HepG2 (cell line): ENCODE results near the gene MTHFS. TPM values are rescaled to one million over a fixed set of nuclear protein-coding genes. Genes with fewer than 3 reads are reported as not detected.

Source experiments
- ARID2 ChIP-seq: sonication (generic); formaldehyde crosslinking; IDR thresholded peaks from 2 replicates; pipeline ENCODE4 v1.8.1; 2022; ENCODE audit warnings: mild to moderate bottlenecking, missing genetic modification reagents, borderline replicate concordance
- CEBPZ ChIP-seq: IDR thresholded peaks from 2 replicates; pipeline ENCODE4 v1.6.1; 2012; ENCODE audit warnings: low read length, improper control_type of control experiment
- CREM ChIP-seq, 2 experiments: sonication (generic) in 1 of 2; formaldehyde crosslinking in 1 of 2; IDR thresholded peaks; 2 replicates each; pipeline versions ENCODE4 v1.4.0 to v1.6.1; 2016 to 2020; ENCODE audit warnings: antibody characterized with exemption in 1 of 2, mild to moderate bottlenecking in 1 of 2, missing genetic modification reagents in 1 of 2
- ETV6 ChIP-seq: sonication (generic); formaldehyde crosslinking; conservative IDR thresholded peaks from 2 replicates; pipeline ENCODE4 v1.4.0; 2020; ENCODE audit warnings: missing genetic modification reagents
- FIP1L1 ChIP-seq: fragments of 200-400 bp; formaldehyde crosslinking; IDR thresholded peaks from 2 replicates; pipeline ENCODE4 v1.6.1; 2018; ENCODE audit warnings: low read depth, mild to moderate bottlenecking, low read length, moderate library complexity, borderline replicate concordance; ENCODE audit not compliant: insufficient read depth
- HDAC2 ChIP-seq: sonication (generic); formaldehyde crosslinking; IDR thresholded peaks from 2 replicates; pipeline ENCODE4 v1.4.0; 2020; ENCODE audit warnings: missing genetic modification reagents
- MED1 ChIP-seq: sonication (generic); formaldehyde crosslinking; IDR thresholded peaks from 2 replicates; pipeline ENCODE4 v1.4.0; 2020; ENCODE audit warnings: missing genetic modification reagents
- NBN ChIP-seq: fragments of 450-650 bp; conservative IDR thresholded peaks from 2 replicates; pipeline ENCODE4 v1.6.1; 2017
- PAX8 ChIP-seq: sonication (generic); formaldehyde crosslinking; IDR thresholded peaks from 2 replicates; pipeline ENCODE4 v1.8.0; 2022; ENCODE audit warnings: mild to moderate bottlenecking, missing genetic modification reagents, borderline replicate concordance
- PAXIP1 ChIP-seq: sonication (generic); formaldehyde crosslinking; conservative IDR thresholded peaks from 2 replicates; pipeline ENCODE4 v1.4.0; 2020; ENCODE audit warnings: mild to moderate bottlenecking, missing genetic modification reagents, moderate library complexity
- POLR2A ChIP-seq, 2 experiments: IDR thresholded peaks; 2 replicates each; pipeline ENCODE4 v1.6.1; 2011; ENCODE audit warnings: low read depth in 2 of 2, low read length in 2 of 2, mild to moderate bottlenecking in 1 of 2, moderate library complexity in 1 of 2; ENCODE audit not compliant: insufficient read depth in 1 of 2
- SOX13 ChIP-seq, 3 experiments: fragments of 450-650 bp in 1 of 3; sonication (generic) in 1 of 3; formaldehyde crosslinking in 1 of 3; IDR thresholded peaks in 2 of 3; conservative IDR thresholded peaks in 1 of 3; 2 replicates each; pipeline versions ENCODE4 v1.5.0 to v1.6.1; 2016 to 2020; ENCODE audit warnings: antibody characterized with exemption in 1 of 3, mild to moderate bottlenecking in 1 of 3, missing compliant biosample characterization in 1 of 3, missing genetic modification reagents in 1 of 3, moderate library complexity in 1 of 3
- THAP11 ChIP-seq: IDR thresholded peaks from 2 replicates; pipeline ENCODE4 v1.6.1; 2016; ENCODE audit warnings: missing biosample characterization, missing genetic modification reagents
- ZBTB39 ChIP-seq: sonication (generic); formaldehyde crosslinking; IDR thresholded peaks from 2 replicates; pipeline ENCODE4 v1.5.0; 2020; ENCODE audit warnings: missing genetic modification reagents
- ZNF446 ChIP-seq: sonication (generic); formaldehyde crosslinking; IDR thresholded peaks from 2 replicates; pipeline ENCODE4 v1.5.0; 2020; ENCODE audit warnings: mild to moderate bottlenecking, missing genetic modification reagents
- ZNF501 ChIP-seq: sonication (generic); formaldehyde crosslinking; IDR thresholded peaks from 2 replicates; pipeline ENCODE4 v1.5.1; 2020; ENCODE audit warnings: mild to moderate bottlenecking, moderate library complexity, missing genetic modification reagents
- ZNF773 ChIP-seq: sonication (generic); formaldehyde crosslinking; IDR thresholded peaks from 2 replicates; pipeline ENCODE4 v1.4.0; 2020; ENCODE audit warnings: missing genetic modification reagents, borderline replicate concordance
- ZNF780A ChIP-seq: sonication (generic); formaldehyde crosslinking; IDR thresholded peaks from 2 replicates; pipeline ENCODE4 v1.8.0; 2022; ENCODE audit warnings: mild to moderate bottlenecking, missing genetic modification reagents, moderate library complexity
- ZNF878 ChIP-seq: sonication (generic); formaldehyde crosslinking; IDR thresholded peaks from 2 replicates; pipeline ENCODE4 v1.8.1; 2023; ENCODE audit warnings: mild to moderate bottlenecking, missing genetic modification reagents, moderate library complexity
- ZSCAN25 ChIP-seq: sonication (generic); formaldehyde crosslinking; IDR thresholded peaks from 2 replicates; pipeline ENCODE4 v1.8.0; 2022; ENCODE audit warnings: mild to moderate bottlenecking, missing genetic modification reagents
- polyA plus RNA-seq, 8 experiments: library from polyadenylated mRNA; depleted of rRNA in 3 of 8; stranded (reverse) in 7 of 8; unstranded in 1 of 8; fragments of >200 nt; fragmentation: Illumina TruSeq in 4 of 8; extraction: Trizol in 4 of 8; gene quantifications; 2 replicates each; pipeline versions ENCODE4 v1.2.1 to v1.2.3, GENCODE V29; 2011 to 2016; ENCODE audit warnings: low read depth in 4 of 8, missing spikeins in 1 of 8, mixed read lengths in 1 of 8; ENCODE audit not compliant: insufficient read depth in 1 of 8
- total RNA-seq, 5 experiments: library from RNA; depleted of rRNA; stranded (reverse); fragments of >200 nt; fragmentation: Illumina TruSeq; extraction: Trizol; gene quantifications; 2 replicates each; pipeline ENCODE4 v1.2.3, GENCODE V29; 2016; ENCODE audit warnings: low read depth in 1 of 5

Gene MTHFS
- total and polyA plus RNA-seq, 2 of the 13 experiments (the other 11 are each of a cell fraction or from before 2014, with no cell fraction given) = 37.0 to 49.7 TPM

DNA sequence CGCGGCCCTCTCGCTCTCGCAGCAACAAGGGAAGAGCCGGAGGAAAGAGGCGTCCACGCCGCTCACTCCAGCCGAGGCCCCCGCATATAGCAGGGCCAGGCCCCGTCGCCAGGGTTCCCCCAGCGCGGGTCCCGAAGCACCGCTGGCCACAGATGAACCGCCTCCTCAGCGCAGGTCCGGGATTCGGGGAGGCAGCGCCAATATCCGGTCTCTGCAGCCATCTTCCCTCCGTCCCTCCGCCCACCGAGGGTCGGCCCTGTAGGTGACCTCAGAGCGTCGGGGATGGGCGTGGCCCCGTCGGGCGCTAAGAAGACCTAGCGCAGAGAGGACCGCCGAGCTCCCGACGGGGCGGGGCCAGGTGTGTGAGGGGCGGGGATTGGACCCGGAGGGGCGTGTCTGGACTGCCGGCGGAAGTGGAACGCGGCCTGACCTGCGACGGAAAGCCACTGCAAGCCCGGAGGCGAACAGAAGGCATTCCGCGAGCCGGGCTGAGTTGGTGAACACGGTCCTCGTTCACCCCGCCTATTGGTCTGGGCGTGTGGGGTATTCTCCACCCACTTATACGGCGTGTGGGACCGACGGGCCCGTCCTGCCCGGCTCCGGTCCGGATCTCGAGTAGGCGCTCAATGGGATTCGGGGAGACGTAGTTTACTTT lies 26.8 kb upstream of the MTHFS start (continued):
- TF ChIP-seq ZBTB39 (CRISPR knock-in tag) (0 out of 2 replicates have a peak, but pooled peaks have one; percentile 38), CEBPZ (no peak), ZNF780A (CRISPR knock-in tag) (no peak), NBN (no peak), ARID2 (CRISPR knock-in tag) (peak; percentile 90; the same call in 1 of the 2 replicates), ETV6 (no peak), ZNF878 (CRISPR knock-in tag) (peak; percentile 71; the same call in 1 of the 2 replicates), CREM (IDR thresholded peaks at IDR 0.05) (peak; percentile 40; the same call in 1 of the 2 replicates), CREM (CRISPR knock-in tag; IDR thresholded peaks at IDR 0.05) (no peak), ZSCAN25 (CRISPR knock-in tag) (no peak), HDAC2 (peak; percentile 34; the same call in 1 of the 2 replicates), PAX8 (CRISPR knock-in tag) (peak; percentile 74; the same call in 1 of the 2 replicates), ZNF446 (peak; percentile 74; the same call in 1 of the 2 replicates), ZNF501 (CRISPR knock-in tag) (peak; percentile 49; the same call in 1 of the 2 replicates), THAP11 (peak; percentile 71), ZNF773 (CRISPR knock-in tag) (no peak), SOX13 (IDR thresholded peaks at IDR 0.05) (0 out of 2 replicates have a peak, but pooled peaks have one; percentile 22), SOX13 (CRISPR knock-in tag; conservative IDR thresholded peaks at IDR 0.05 in 1 of 2, IDR thresholded peaks at IDR 0.05 in 1 of 2) (peak in 1 of 2 experiments; percentile 28; a peak in 1 of 4 replicates), POLR2A (IDR thresholded peaks at IDR 0.05; ENCODE audit: insufficient read depth in 1 of 2, low read depth in 2 of 2, low read length in 2 of 2) (peak; percentile 92 to 95), PAXIP1 (peak; percentile 52), FIP1L1 (no peak), MED1 (CRISPR knock-in tag) (peak; percentile 78)
